Panc1 (cell line): ENCODE measurements around the gene CLIC4. TPM values are rescaled to one million over a fixed set of nuclear protein-coding genes. Genes with fewer than 3 reads are reported as not detected.

Source experiments
- ATAC-seq: fragments of 200-7000 bp; cut with Tn5 transposase; 2 replicates; pipeline ENCODE4 v1.9.1; 2020; ENCODE audit warnings: mild to moderate bottlenecking, moderate library complexity
- BruUV-seq: library from RNA; stranded (reverse); fragments of 400-500 nt; replicated peaks from 2 replicates; lab custom pipeline; 2021; lab: Mats Ljungman, UMichigan
- CTCF ChIA-PET: fragments of 300-600 bp; sonication (Branson Sonifier 250); formaldehyde crosslinking; loops from one replicate; lab custom pipeline; 2022; ENCODE audit warnings: antibody characterized with exemption; lab: Charles Lee
- POLR2A ChIA-PET: fragments of 300-600 bp; sonication (Branson Sonifier 250); formaldehyde crosslinking; loops from one replicate; lab custom pipeline; 2022; ENCODE audit warnings: antibody characterized with exemption; lab: Charles Lee
- DNase-seq: peaks from one replicate; pipeline ENCODE4 v3.0.0-alpha.2; 2010; ENCODE audit warnings: low read depth, low spot score
- H3K27ac ChIP-seq: 2 replicates; pipeline ENCODE4 v1.5.1; 2011; ENCODE audit warnings: mild to moderate bottlenecking, low read length, inconsistent platforms
- H3K27me3 ChIP-seq: fragments of 200-500 bp; sonication (Bioruptor generic); 2 replicates; pipeline ENCODE4 v1.6.0; 2014; ENCODE audit warnings: low read length, inconsistent platforms; ENCODE audit not compliant: control insufficient read depth, insufficient read depth
- H3K36me3 ChIP-seq: fragments of 200-500 bp; sonication (Bioruptor generic); 2 replicates; pipeline ENCODE4 v1.5.1; 2014; ENCODE audit warnings: inconsistent platforms, mild to moderate bottlenecking, low read length, moderate library complexity; ENCODE audit not compliant: control insufficient read depth, insufficient read depth
- H3K4me1 ChIP-seq: 2 replicates; pipeline ENCODE4 v1.5.1; 2011; ENCODE audit warnings: inconsistent platforms, mild to moderate bottlenecking, low read length, moderate library complexity; ENCODE audit not compliant: control insufficient read depth, insufficient read depth
- H3K4me3 ChIP-seq, 2 experiments: 2 replicates each; pipeline ENCODE4 v1.5.1; 2011 to 2012; ENCODE audit warnings: low read depth in 2 of 2, low read length in 2 of 2, mild to moderate bottlenecking in 2 of 2, inconsistent platforms in 1 of 2, moderate library complexity in 1 of 2
- H3K9me3 ChIP-seq: fragments of 200-500 bp; sonication (Bioruptor generic); 2 replicates; pipeline ENCODE4 v1.5.1; 2014; ENCODE audit warnings: low read depth, mild to moderate bottlenecking, inconsistent platforms, low read length, moderate library complexity; ENCODE audit not compliant: control insufficient read depth, insufficient read depth
- CTCF ChIP-seq: fragments of 450-650 bp; IDR thresholded peaks from 2 replicates; pipeline ENCODE4 v1.5.1; 2017; ENCODE audit warnings: mild to moderate bottlenecking
- POLR2AphosphoS5 ChIP-seq: IDR thresholded peaks from 2 replicates; pipeline ENCODE4 v1.6.1; 2012; ENCODE audit warnings: mild to moderate bottlenecking, low read depth, low read length, moderate library complexity
- SIN3A ChIP-seq: IDR thresholded peaks from 2 replicates; pipeline ENCODE4 v1.6.1; 2012; ENCODE audit warnings: low read depth, mild to moderate bottlenecking, low read length, moderate library complexity, borderline replicate concordance; ENCODE audit not compliant: insufficient read depth
- TCF7L2 ChIP-seq: IDR thresholded peaks from 2 replicates; pipeline ENCODE4 v1.6.1; 2011; ENCODE audit warnings: mild to moderate bottlenecking, low read depth, low read length, inconsistent platforms
- in situ Hi-C: cut with HindIII; loops from 2 replicates; pipeline ENCODE4 v1.10.0; 2016; ENCODE audit warnings: low sequenced_read_pairs, low pct_unique_long_range_greater_than_20kb
- intact Hi-C: fragments of 100-400 bp; cut with micrococcal nuclease; formaldehyde crosslinking; loops from one replicate; pipeline ENCODE4 v1.10.0; 2022; ENCODE audit not compliant: unreplicated experiment
- total RNA-seq: library from RNA; stranded (reverse); gene quantifications from one replicate; pipeline ENCODE4 v1.2.1, GENCODE V29; 2021; ENCODE audit not compliant: unreplicated experiment
- TF ChIP-seq, protein P1 (sequence below), 2 experiments: IDR thresholded peaks; 2 replicates each; pipeline ENCODE4 v1.6.1; 2011 to 2012; ENCODE audit warnings: low read depth in 2 of 2, control low read depth in 1 of 2, low read length in 1 of 2, mild to moderate bottlenecking in 1 of 2, moderate library complexity in 1 of 2; ENCODE audit not compliant: insufficient read depth in 1 of 2

The CLIC4 gene
- total RNA-seq, 1 experiment from 2014 or later, result 123 TPM

GRCh38 chr1:24870551-24871195, 125.4 kb downstream of the CLIC4 start:
- CTCF ChIA-PET, result no interaction called here

GRCh38 chr1:24871306-24871901, 126.2 kb downstream of the CLIC4 start:
- intact Hi-C loops, result no loop called here

More at GRCh38 chr1:24870551-24871195, 125.4 kb downstream of the CLIC4 start:
- no peak overlapping the region for H3K4me3 ChIP-seq
- no peaks in the 10 kb centered on the region for H3K36me3 ChIP-seq
- no peaks in the 10 kb centered on the region for H3K27me3 ChIP-seq
- TF ChIP-seq, protein P1, sequence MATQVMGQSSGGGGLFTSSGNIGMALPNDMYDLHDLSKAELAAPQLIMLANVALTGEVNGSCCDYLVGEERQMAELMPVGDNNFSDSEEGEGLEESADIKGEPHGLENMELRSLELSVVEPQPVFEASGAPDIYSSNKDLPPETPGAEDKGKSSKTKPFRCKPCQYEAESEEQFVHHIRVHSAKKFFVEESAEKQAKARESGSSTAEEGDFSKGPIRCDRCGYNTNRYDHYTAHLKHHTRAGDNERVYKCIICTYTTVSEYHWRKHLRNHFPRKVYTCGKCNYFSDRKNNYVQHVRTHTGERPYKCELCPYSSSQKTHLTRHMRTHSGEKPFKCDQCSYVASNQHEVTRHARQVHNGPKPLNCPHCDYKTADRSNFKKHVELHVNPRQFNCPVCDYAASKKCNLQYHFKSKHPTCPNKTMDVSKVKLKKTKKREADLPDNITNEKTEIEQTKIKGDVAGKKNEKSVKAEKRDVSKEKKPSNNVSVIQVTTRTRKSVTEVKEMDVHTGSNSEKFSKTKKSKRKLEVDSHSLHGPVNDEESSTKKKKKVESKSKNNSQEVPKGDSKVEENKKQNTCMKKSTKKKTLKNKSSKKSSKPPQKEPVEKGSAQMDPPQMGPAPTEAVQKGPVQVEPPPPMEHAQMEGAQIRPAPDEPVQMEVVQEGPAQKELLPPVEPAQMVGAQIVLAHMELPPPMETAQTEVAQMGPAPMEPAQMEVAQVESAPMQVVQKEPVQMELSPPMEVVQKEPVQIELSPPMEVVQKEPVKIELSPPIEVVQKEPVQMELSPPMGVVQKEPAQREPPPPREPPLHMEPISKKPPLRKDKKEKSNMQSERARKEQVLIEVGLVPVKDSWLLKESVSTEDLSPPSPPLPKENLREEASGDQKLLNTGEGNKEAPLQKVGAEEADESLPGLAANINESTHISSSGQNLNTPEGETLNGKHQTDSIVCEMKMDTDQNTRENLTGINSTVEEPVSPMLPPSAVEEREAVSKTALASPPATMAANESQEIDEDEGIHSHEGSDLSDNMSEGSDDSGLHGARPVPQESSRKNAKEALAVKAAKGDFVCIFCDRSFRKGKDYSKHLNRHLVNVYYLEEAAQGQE (IDR thresholded peaks at IDR 0.05; ENCODE audit: insufficient read depth in 1 of 2, low read depth in 2 of 2, low read length in 1 of 2), result no peak
- no peak for TF ChIP-seq TCF7L2
- no TSS peak for BruUV-seq
- in situ Hi-C loops, result no loop called here
- H3K4me1 ChIP-seq, result no peaks in the 10 kb centered on the region
- POLR2A ChIA-PET, result no interaction called here
- DNase-seq, result no peak
- no peak overlapping the region for H3K27ac ChIP-seq
- H3K9me3 ChIP-seq, result no peaks in the 10 kb centered on the region
- intact Hi-C loops, result no loop called here
- ATAC-seq, result no peak

GRCh38 chr1:24872061-24872850, 127.0 kb downstream of the CLIC4 start:
- DNase-seq (no peak), ATAC-seq (no peak)
- no peak overlapping the region for H3K4me3 ChIP-seq
- BruUV-seq, result no TSS peak
- ChIA-PET CTCF (no interaction called here), POLR2A (interaction anchor here (0.5 kb wide), 1 partner anchor 367 kb away, joined by 4 read pairs; no protein-coding TSS in a partner anchor)
- in situ Hi-C loops (no loop called here), intact Hi-C loops (no loop called here)
- H3K9me3 ChIP-seq, result no peaks in the 10 kb centered on the region
- no peak overlapping the region for H3K27ac ChIP-seq
- no peaks in the 10 kb centered on the region for H3K4me1 ChIP-seq
- TF ChIP-seq POLR2AphosphoS5, result no peak
- TF ChIP-seq, protein P1 (IDR thresholded peaks at IDR 0.05; ENCODE audit: insufficient read depth in 1 of 2, low read depth in 2 of 2, low read length in 1 of 2), result no peak
- no peak for TF ChIP-seq SIN3A
- TF ChIP-seq TCF7L2, result no peak
- TF ChIP-seq CTCF, result no peak
- H3K36me3 ChIP-seq, result no peaks in the 10 kb centered on the region
- H3K27me3 ChIP-seq, result no peaks in the 10 kb centered on the region

More at GRCh38 chr1:24871306-24871901, 126.2 kb downstream of the CLIC4 start:
- Histone ChIP-seq H3K27ac (no peak overlapping the region), H3K9me3 (no peaks in the 10 kb centered on the region), H3K4me3 (no peak overlapping the region), H3K4me1 (no peaks in the 10 kb centered on the region), H3K27me3 (no peaks in the 10 kb centered on the region), H3K36me3 (no peaks in the 10 kb centered on the region)
- TF ChIP-seq TCF7L2, result no peak
- no peak for TF ChIP-seq POLR2AphosphoS5
- DNase-seq (no peak), ATAC-seq (no peak)
- CTCF ChIA-PET, result no interaction called here
- no TSS peak for BruUV-seq
- POLR2A ChIA-PET, result no interaction called here
- in situ Hi-C loops, result no loop called here
